K562 (cell line): ENCODE data around the gene ADGRE2. TPM values are rescaled to one million over a fixed set of nuclear protein-coding genes. Genes with fewer than 3 reads are reported as not detected.

Source experiments
- BDP1 ChIP-seq: IDR thresholded peaks from 3 replicates; pipeline ENCODE4 v1.6.1; 2011; ENCODE audit not compliant: insufficient read length, insufficient read depth
- CAMTA2 ChIP-seq: fragments of 250-450 bp; sonication (Bioruptor Pico); conservative IDR thresholded peaks from 2 replicates; pipeline ENCODE4 v1.5.1; 2022
- CBFA2T2 ChIP-seq: fragments of 450-650 bp; conservative IDR thresholded peaks from 2 replicates; pipeline ENCODE4 v1.6.1; 2017; ENCODE audit warnings: mild to moderate bottlenecking
- DACH1 ChIP-seq: fragments of 450-650 bp; IDR thresholded peaks from 2 replicates; pipeline ENCODE4 v1.6.1; 2018; ENCODE audit not compliant: partially characterized antibody
- DPF2 ChIP-seq: fragments of 450-650 bp; IDR thresholded peaks from 2 replicates; pipeline ENCODE4 v1.6.1; 2016
- GATA2 ChIP-seq: sonication (generic); formaldehyde crosslinking; IDR thresholded peaks from 2 replicates; pipeline ENCODE4 v1.4.0; 2020; ENCODE audit warnings: mild to moderate bottlenecking, missing genetic modification reagents
- GMEB1 ChIP-seq: fragments of 250-450 bp; sonication (Bioruptor Pico); IDR thresholded peaks from 2 replicates; pipeline ENCODE4 v1.4.0; 2020; ENCODE audit warnings: mild to moderate bottlenecking
- HMBOX1 ChIP-seq: sonication (generic); IDR thresholded peaks from 2 replicates; pipeline ENCODE4 v1.6.1; 2016
- HMGXB4 ChIP-seq: sonication (generic); formaldehyde crosslinking; IDR thresholded peaks from 2 replicates; pipeline ENCODE4 v1.8.1; 2023; ENCODE audit warnings: mild to moderate bottlenecking, missing genetic modification reagents
- NFIC ChIP-seq: fragments of 450-650 bp; IDR thresholded peaks from 2 replicates; pipeline ENCODE4 v1.6.1; 2017; ENCODE audit warnings: mild to moderate bottlenecking, inconsistent platforms
- RBM14 ChIP-seq: fragments of 200-400 bp; formaldehyde crosslinking; IDR thresholded peaks from 2 replicates; pipeline ENCODE4 v1.6.1; 2018; ENCODE audit warnings: low read depth, mild to moderate bottlenecking, low read length, moderate library complexity, borderline replicate concordance; ENCODE audit not compliant: insufficient read depth
- RBM15 ChIP-seq: fragments of 200-400 bp; formaldehyde crosslinking; IDR thresholded peaks from 2 replicates; pipeline ENCODE4 v1.6.1; 2018; ENCODE audit warnings: mild to moderate bottlenecking, low read length, moderate library complexity; ENCODE audit not compliant: insufficient read depth
- RFX7 ChIP-seq: fragments of 250-450 bp; sonication (Bioruptor Pico); IDR thresholded peaks from 2 replicates; pipeline ENCODE4 v1.5.1; 2021; ENCODE audit warnings: mild to moderate bottlenecking
- RUNX1 ChIP-seq: sonication (generic); IDR thresholded peaks from 2 replicates; pipeline ENCODE4 v1.6.1; 2016; ENCODE audit warnings: antibody characterized with exemption, low read depth
- SIN3A ChIP-seq, 2 experiments: fragments of 150-350 bp in 1 of 2; IDR thresholded peaks; 2 replicates each; pipeline ENCODE4 v1.6.1; 2011 to 2016; ENCODE audit warnings: borderline replicate concordance in 2 of 2, low read depth in 2 of 2, low read length in 2 of 2, mild to moderate bottlenecking in 2 of 2, moderate library complexity in 2 of 2; ENCODE audit not compliant: control insufficient read depth in 1 of 2
- SIX5 ChIP-seq, 2 experiments: IDR thresholded peaks; 2 replicates each; pipeline ENCODE4 v1.6.1; 2011; ENCODE audit warnings: low read length in 2 of 2, borderline replicate concordance in 1 of 2, low read depth in 1 of 2, mild to moderate bottlenecking in 1 of 2, moderate library complexity in 1 of 2; ENCODE audit not compliant: insufficient read depth in 1 of 2
- SMARCB1 ChIP-seq: IDR thresholded peaks from 2 replicates; pipeline ENCODE4 v1.6.1; 2011; ENCODE audit warnings: improper control_type of control experiment, low read depth; ENCODE audit not compliant: insufficient read length
- SMARCC2 ChIP-seq: fragments of 450-650 bp; IDR thresholded peaks from 2 replicates; pipeline ENCODE4 v1.6.1; 2017; ENCODE audit warnings: antibody characterized with exemption, moderate library complexity, mild to moderate bottlenecking, low read depth
- TAF1 ChIP-seq: IDR thresholded peaks from 2 replicates; pipeline ENCODE4 v1.6.1; 2011; ENCODE audit warnings: mild to moderate bottlenecking, low read length, moderate library complexity; ENCODE audit not compliant: insufficient read depth, control insufficient read depth, severe bottlenecking; ENCODE audit errors: extremely low read depth
- ZBTB43 ChIP-seq: sonication (generic); formaldehyde crosslinking; IDR thresholded peaks from 2 replicates; pipeline ENCODE4 v1.8.0; 2023; ENCODE audit warnings: mild to moderate bottlenecking, missing genetic modification reagents
- ZNF263 ChIP-seq: sonication (generic); formaldehyde crosslinking; IDR thresholded peaks from 2 replicates; pipeline ENCODE4 v1.8.0; 2022; ENCODE audit warnings: mild to moderate bottlenecking, missing genetic modification reagents, borderline replicate concordance
- ZNF584 ChIP-seq: fragments of 200-800 bp; sonication (Bioruptor generic); IDR thresholded peaks from 2 replicates; pipeline ENCODE4 v1.6.1; 2016; ENCODE audit warnings: low read depth, mild to moderate bottlenecking, missing genetic modification characterization, missing compliant biosample characterization
- ZNF717 ChIP-seq: fragments of 250-450 bp; sonication (Bioruptor Pico); IDR thresholded peaks from 2 replicates; pipeline ENCODE4 v1.5.0; 2021
- polyA plus RNA-seq, 8 experiments: library from polyadenylated mRNA; depleted of rRNA in 4 of 8; stranded (reverse) in 5 of 8; unstranded in 3 of 8; fragments of >200 nt; fragmentation: Nextera tagmentation in 2 of 8; fragmentation: Illumina TruSeq in 1 of 8; extraction: Ambion mirVana in 2 of 8; extraction: Trizol in 1 of 8; gene quantifications; 2 replicates each; pipeline versions ENCODE4 v1.2.1 to v1.2.3, GENCODE V29; 2011 to 2014; ENCODE audit warnings: inconsistent platforms in 1 of 8, missing spikeins in 1 of 8
- total RNA-seq, 7 experiments: library from RNA; depleted of rRNA in 6 of 7; stranded (reverse); fragments of >200 nt in 6 of 7; fragmentation: Illumina TruSeq in 2 of 7; extraction: Trizol in 2 of 7; gene quantifications; 2 replicates each; pipeline versions ENCODE4 v1.2.1 to v1.2.3, GENCODE V29; 2011 to 2021; ENCODE audit warnings: low replicate concordance in 1 of 7

The ADGRE2 gene
- total and polyA plus RNA-seq, 9 of the 15 experiments (the other 6 are each of a cell fraction or from before 2014, with no cell fraction given), result 4.3 to 17.3 (median 9.8) TPM

- no peak for TF ChIP-seq SIX5 (IDR thresholded peaks at IDR 0.05; ENCODE audit: borderline replicate concordance in 1 of 2, insufficient read depth in 1 of 2, low read depth in 1 of 2, low read length in 2 of 2)
- no peak for TF ChIP-seq SMARCC2
- no peak for TF ChIP-seq RBM14
- TF ChIP-seq GATA2 (CRISPR knock-in tag), result peak; percentile 16; the same call in 1 of the 2 replicates
- TF ChIP-seq CBFA2T2, result no peak
- no peak for TF ChIP-seq BDP1
- no peak for TF ChIP-seq ZNF717 (CRISPR knock-in tag)
- TF ChIP-seq SIN3A (IDR thresholded peaks at IDR 0.05; ENCODE audit: borderline replicate concordance in 2 of 2, control insufficient read depth in 1 of 2, low read depth in 2 of 2, low read length in 2 of 2), result no peak
- TF ChIP-seq ZNF263 (CRISPR knock-in tag), result no peak
- TF ChIP-seq DACH1, result no peak
- no peak for TF ChIP-seq TAF1
- no peak for TF ChIP-seq ZBTB43
- no peak for TF ChIP-seq RUNX1
- no peak for TF ChIP-seq NFIC
- TF ChIP-seq ZNF584 (CRISPR knock-in tag), result no peak
- TF ChIP-seq RFX7 (CRISPR knock-in tag), result no peak
- TF ChIP-seq HMBOX1, result no peak
- TF ChIP-seq DPF2, result 0 out of 2 replicates have a peak, but pooled peaks have one; percentile 27
- no peak for TF ChIP-seq HMGXB4 (CRISPR knock-in tag)
- no peak for TF ChIP-seq RBM15
- TF ChIP-seq CAMTA2 (CRISPR knock-in tag), result no peak
- TF ChIP-seq GMEB1 (CRISPR knock-in tag), result no peak
- no peak for TF ChIP-seq SMARCB1
Measured at GRCh38 chr19:14782626-14783409, 4.5 kb upstream of the ADGRE2 start (continued).
